Activated CD4-positive, CD25-positive, alpha-beta regulatory T cell treated with anti-CD3 and anti-CD28 coated beads, Interleukin-2, amount 50 U/mL, for 16 hours (primary cell): Measurements from ENCODE around the gene RIPK4.

ENCODE experiments used
- DNase-seq: peaks from one replicate; pipeline ENCODE4 v3.0.0-alpha.2; 2020; ENCODE audit warnings: low read depth, low spot score

Gene RIPK4

DNA sequence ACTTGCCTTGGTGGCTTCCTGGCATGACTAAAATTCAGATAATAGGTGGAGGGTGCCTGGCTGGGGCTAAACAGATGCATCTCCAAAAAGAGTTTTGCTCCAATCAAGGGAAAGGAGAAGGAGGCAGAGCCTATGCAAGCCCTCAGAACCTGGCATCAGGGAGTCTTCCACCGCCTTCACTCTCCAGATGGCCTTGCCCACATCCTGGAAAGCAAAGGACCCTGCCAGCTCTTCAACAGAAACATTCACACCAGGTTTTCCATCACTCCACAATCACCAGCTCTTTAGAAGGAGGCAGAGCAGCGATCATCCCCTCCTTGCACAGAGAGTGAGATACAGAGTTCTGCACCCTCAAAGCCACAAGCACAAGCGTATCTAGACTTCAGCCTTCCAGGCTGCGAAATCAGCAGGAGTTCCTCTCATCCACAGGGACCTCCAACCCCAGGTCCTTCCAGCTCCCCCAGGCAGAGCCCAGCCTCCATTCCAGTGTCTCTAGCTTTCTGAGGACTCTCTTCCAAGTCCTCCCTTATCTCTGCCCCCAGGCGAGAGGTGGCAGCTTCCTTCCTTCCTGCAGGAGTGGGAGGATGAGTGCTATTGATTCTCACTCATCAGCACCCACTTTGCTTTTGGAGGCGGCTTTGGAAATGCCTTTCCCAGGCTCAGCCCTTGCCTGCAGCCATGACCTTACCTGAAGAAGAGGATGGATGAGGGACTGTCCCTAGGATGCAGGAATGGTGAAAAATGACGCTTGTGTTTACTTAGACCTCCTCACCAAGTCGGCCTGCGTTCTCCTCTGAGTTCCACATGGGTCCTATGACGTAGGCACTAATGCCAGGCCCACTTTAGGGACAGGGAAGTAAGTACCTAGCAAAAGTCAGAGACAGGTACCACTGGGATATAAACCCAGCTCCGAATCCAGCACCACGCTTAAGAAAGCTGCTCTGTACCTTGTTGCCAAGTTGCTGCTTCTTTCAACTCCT is 75.4 kb downstream of the RIPK4 start:
- DNase-seq = no peak
